HUDEP-2 (cell line): ENCODE results near the gene PPP1R13B.

Experiments
- DNase-seq, 76 experiments: peaks; one replicate each; lab custom pipeline; 2025; ENCODE audit not compliant: unreplicated experiment in 76 of 76; lab: John Stamatoyannopoulos, UW

The PPP1R13B gene

GRCh38 chr14:103838117-103838516 is 9.3 kb downstream of the PPP1R13B start:
- no peak for DNase-seq

GRCh38 chr14:103836976-103837725 is 10.2 kb downstream of the PPP1R13B start:
- DNase-seq = no peak

GRCh38 chr14:103834956-103835355 is 12.4 kb downstream of the PPP1R13B start:
- DNase-seq = no peak

GRCh38 chr14:103833711-103834110 is 13.7 kb downstream of the PPP1R13B start:
- no peak for DNase-seq

GRCh38 chr14:103832046-103832445 is 15.3 kb downstream of the PPP1R13B start:
- DNase-seq = no peak

- no peak for DNase-seq
Observed at GRCh38 chr14:103830511-103831270, 16.7 kb downstream of the PPP1R13B start.

- DNase-seq = peak in 3 of 76 experiments; percentile 9 to 19 (median 10)
Observed at GRCh38 chr14:103828315-103828967, 18.9 kb downstream of the PPP1R13B start.

GRCh38 chr14:103825101-103825500 is 22.3 kb downstream of the PPP1R13B start:
- DNase-seq = no peak

- DNase-seq = no peak
Observed at GRCh38 chr14:103820908-103821307, 26.5 kb downstream of the PPP1R13B start.

- no peak for DNase-seq
Observed at GRCh38 chr14:103820382-103820781, 27.0 kb downstream of the PPP1R13B start.

GRCh38 chr14:103819503-103820307 is 27.7 kb downstream of the PPP1R13B start:
- DNase-seq = no peak

- no peak for DNase-seq
Observed at GRCh38 chr14:103818870-103819269, 28.5 kb downstream of the PPP1R13B start.

GRCh38 chr14:103818422-103818821 is 29.0 kb downstream of the PPP1R13B start:
- DNase-seq = no peak

- no peak for DNase-seq
Observed at GRCh38 chr14:103817595-103817994, 29.8 kb downstream of the PPP1R13B start.

GRCh38 chr14:103816991-103817390 is 30.4 kb downstream of the PPP1R13B start:
- no peak for DNase-seq

GRCh38 chr14:103815253-103815652 is 32.1 kb downstream of the PPP1R13B start:
- no peak for DNase-seq

- no peak for DNase-seq
Observed at GRCh38 chr14:103811189-103811588, 36.2 kb downstream of the PPP1R13B start.

GRCh38 chr14:103808403-103809001 is 38.9 kb downstream of the PPP1R13B start:
- DNase-seq = peak in 63 of 76 experiments; percentile 1 to 78 (median 52)

- no peak for DNase-seq
Observed at GRCh38 chr14:103806805-103807204, 40.6 kb downstream of the PPP1R13B start.

GRCh38 chr14:103805708-103806107 is 41.7 kb downstream of the PPP1R13B start:
- DNase-seq = no peak
